NCI-H748 treated with DMSO at 0.1 percent for 48 hours (cell line): ENCODE results near the gene HMG20B.
A peak's percentile ranks its signal among the peaks of the same experiment; 100 is the strongest.

ENCODE experiments used
- DNase-seq: peaks from one replicate; lab custom pipeline; 2025; lab: John Stamatoyannopoulos, UW

HMG20B gene

DNA sequence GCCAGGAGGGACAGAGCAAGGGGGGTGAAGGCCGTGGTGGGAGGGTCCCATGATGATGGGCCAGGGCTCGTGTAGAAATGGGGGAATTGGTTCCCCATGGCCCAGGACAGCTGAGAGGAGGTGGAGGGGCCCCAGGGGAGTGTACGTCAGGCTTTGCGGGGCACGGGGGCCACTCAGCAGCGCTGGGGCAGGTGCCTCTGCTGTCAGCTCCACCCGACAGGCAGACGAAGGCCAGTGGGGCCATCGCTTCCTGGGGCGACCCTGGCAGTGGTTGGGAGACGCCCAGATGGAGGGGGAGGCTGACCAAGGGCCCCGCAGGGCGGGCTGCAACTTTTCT is 35.7 kb upstream of the HMG20B start:
- DNase-seq = no peak

- no peak for DNase-seq
Measured at GRCh38 chr19:3537438-3538240, 35.1 kb upstream of the HMG20B start.

- DNase-seq = no peak
Measured at GRCh38 chr19:3538258-3538929, 34.4 kb upstream of the HMG20B start.

DNA sequence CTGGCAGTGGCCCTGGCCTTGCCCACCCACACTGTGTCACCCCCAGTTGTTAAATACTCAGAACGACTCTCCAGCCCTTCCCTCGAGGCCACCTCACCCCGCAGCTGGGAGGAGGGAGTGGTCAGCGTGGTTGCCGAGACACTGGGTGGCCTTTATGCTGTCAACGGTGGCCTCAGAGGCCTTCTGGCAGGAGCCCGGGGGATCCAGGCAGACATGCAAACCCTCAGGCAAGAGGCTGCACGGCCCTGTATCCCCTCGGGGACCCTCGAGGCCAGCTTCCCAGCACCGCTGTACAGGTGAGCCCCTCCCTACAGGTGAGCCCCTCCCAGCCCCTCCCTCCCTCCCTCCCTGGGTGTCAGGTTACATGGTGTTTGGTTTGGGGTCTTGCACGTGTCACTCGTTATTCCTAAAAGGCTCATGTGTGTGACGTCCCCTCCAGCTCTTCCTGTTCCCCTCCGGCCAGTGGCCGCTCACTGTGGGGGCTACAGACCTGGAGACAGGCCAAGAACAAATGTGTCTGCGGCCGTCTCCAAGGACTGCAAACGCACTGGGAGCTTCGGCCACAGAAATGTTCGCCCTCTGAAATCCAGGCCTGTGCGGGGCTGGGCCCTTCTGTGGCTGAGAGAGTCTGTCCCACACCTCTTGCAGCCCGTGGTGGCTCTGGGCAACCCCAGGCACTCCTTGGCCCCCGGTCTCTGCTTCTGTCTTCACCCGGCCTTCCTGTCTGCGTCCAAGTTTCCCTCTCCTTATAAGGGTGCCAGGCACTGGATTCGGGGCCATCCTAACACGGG is 33.6 kb upstream of the HMG20B start, which contains the start of gene TEKTIP1:
TSS of gene TEKTIP1 (plus strand) at position 210 of the 791 bp plus-strand sequence. CDS start at position 214, 4 bp downstream.
- DNase-seq = no peak

DNA sequence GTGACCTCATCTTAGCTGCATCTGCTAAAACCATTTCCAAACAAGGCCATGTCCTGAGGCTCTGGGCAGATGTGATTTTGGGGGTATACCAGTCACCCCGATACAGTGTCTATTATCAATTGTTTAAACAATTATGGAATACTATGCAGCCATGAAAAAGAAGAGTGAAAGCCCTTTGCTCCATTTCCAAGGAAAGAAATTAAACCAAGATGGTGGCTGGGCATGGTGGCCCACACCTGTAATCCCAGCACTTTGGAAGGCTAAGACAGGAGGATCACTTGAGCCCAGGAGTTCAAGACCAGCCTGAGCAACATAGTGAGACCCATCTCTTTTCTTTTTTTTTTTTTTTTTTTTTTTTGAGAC is 33.0 kb upstream of the HMG20B start:
- no peak for DNase-seq

- no peak for DNase-seq
Measured at GRCh38 chr19:3543150-3544057, 29.3 kb upstream of the HMG20B start.

- DNase-seq = no peak
Measured at GRCh38 chr19:3544058-3544376, 28.7 kb upstream of the HMG20B start.

DNA sequence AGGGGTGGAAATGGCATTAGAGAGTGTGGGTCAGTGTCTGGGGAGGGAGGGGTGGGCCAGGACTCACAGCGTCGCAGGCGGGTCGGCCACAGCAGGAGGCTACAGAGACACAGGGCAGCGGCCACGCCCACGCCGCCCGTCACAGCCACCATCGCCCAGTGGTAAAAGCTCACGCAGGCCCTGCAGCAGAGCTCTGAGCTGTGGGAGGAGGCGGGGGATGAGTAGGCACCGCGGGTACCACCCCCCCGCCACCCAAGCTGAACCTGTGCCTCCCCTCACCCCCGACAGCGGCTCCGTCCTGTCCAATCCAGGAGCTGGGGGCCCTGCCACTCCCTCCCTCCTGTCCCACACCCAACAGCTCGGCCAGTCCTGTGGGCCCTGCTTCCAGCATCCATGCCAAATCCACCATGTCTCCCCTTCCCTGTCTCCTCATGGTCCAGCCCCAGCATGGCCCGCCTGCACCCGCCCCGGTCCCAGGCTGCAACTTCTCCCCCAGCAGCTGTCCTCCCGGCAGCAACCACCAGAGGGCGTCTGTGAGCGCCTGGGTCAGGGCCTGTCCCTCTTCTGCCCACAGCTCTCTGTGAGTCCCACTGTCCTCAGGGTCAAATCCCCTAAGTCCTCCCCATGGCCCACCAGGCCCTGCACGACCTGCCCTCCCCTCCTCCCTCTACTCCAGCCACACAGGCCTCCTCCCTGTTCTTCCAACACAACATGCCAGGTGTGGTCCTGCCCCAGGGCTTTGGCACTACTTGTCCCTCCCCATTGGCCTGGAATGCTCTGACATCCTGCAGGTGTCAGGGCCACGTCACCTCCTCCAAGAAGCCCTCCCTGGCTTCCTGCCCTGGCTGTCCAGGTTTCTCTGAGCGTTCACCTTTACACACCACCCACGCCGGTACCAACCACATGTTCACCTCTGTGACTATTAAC is 27.7 kb upstream of the HMG20B start:
- peak; percentile 2 for DNase-seq

- DNase-seq = no peak
Measured at GRCh38 chr19:3545669-3546034, 27.1 kb upstream of the HMG20B start.

- DNase-seq = no peak
Measured at GRCh38 chr19:3546119-3546518, 26.6 kb upstream of the HMG20B start.

DNA sequence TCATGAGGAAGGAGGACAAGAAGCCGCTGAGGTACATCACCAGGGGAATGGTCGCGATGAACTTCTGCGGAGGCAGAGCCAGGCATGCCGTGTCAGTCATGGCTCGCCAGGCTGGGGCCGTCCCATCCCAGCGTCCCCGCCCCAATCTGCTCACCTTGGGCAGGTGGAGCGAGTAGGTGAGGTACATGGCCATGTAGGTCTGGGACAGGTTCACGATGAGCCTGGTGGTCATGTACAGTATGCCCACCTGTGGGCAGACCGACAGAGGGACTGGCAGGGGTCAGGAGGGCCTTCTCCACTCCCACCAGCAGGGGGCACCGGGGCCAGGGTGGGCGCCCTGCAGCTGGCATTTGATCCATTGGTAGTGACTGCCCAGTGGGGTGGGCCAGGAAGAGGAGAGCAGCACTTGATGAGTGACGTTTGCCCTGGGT is 25.4 kb upstream of the HMG20B start:
- no peak for DNase-seq

- DNase-seq = no peak
Measured at GRCh38 chr19:3547767-3548282, 24.9 kb upstream of the HMG20B start.

- no peak for DNase-seq
Measured at GRCh38 chr19:3548606-3549005, 24.1 kb upstream of the HMG20B start.

- DNase-seq = no peak
Measured at GRCh38 chr19:3549816-3550215, 22.9 kb upstream of the HMG20B start.

DNA sequence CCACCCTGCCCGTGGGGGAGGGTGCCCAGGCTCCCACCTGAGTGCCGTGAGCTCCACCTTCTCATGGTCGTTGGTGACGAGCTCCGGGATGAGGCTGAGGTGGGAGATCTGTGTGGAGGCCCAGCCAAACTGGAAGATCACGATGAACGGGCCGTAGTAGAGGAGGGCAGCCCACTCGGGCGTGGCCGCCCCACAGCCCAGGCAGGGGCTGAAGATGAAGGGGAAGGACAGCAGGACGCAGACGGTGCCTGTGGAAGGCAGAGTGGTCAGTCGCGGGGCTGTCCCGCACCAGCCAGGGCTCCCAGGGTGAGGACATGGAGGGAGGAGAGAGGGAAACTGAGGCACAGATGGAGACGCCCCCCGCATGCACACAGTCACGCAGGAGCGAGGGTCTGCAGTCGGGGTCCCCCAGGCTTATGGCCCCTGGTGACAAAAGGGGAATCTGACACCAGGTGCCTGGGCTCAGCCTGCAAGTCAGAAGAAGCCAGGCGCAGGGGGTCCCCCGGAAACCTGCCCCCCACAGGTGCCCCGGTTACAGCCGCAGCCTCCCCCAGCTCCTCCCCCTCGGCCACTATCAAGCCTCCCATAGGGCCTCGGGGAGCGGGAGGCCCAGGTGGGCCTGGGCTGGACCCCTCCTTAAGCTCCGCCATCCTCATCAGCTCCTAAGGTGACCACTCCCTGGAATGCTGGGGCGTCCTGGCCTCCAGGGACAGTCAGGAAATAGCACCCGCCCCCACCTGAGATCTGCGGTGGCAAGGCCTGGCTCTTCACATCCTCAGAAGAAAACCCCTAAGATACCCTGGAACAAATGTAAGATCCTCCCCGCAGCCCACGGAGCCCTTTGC is 21.6 kb upstream of the HMG20B start:
- no peak for DNase-seq

DNA sequence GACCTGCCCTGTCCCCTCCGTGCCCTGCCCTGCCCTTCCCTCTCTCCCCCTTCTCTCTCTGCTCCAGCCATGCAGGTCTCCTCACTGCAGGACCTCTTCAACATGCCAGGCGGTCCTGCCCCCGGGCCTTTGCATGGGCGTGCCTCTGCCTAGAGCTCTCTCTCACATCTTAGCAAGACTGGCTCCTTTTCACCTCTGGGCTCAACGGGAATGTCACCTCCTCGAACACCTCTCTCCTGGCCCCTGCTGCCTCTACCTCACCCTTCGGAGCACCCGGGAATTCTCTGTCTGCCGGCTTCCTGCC is 21.0 kb upstream of the HMG20B start:
- no peak for DNase-seq

DNA sequence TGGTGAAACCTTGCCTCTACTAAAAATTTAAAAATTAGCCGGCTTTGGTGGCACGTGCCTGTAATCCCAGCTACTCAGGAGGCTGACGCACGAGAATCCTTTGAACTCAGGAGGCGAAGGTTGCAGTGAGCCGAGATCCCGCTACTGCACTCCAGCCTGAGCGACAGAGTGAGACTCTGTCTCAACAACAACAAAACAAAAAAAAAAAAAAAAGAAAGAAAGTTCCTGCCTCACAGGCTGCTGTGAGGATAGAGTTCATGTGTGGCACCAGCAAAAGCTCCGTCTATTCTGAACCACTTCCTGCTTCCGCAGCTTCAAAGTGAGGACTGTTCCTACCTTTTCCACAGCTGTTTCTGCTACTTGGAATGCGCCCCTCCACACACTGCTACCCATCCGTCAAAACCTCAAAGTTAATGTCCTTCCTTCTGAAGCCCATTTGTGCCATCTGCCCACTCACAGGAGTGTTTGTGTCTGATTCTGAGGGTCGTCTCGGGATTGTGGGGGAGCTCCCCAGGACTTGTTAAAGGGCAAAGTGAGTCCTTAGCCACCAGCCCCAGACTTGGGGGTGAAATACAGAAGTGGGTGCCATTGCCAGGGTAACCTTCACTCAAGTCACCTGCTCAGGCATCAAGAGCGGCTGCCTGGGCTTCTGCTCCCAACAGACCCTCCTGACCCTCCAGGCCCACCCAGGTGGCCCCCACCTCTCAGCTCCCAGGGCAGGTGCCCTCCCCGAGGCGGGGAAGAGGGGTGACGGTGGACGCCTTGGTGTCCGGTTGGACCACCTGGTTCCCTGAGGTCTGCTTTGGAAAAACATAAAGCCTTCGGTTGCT is 18.3 kb upstream of the HMG20B start:
- DNase-seq = no peak

DNA sequence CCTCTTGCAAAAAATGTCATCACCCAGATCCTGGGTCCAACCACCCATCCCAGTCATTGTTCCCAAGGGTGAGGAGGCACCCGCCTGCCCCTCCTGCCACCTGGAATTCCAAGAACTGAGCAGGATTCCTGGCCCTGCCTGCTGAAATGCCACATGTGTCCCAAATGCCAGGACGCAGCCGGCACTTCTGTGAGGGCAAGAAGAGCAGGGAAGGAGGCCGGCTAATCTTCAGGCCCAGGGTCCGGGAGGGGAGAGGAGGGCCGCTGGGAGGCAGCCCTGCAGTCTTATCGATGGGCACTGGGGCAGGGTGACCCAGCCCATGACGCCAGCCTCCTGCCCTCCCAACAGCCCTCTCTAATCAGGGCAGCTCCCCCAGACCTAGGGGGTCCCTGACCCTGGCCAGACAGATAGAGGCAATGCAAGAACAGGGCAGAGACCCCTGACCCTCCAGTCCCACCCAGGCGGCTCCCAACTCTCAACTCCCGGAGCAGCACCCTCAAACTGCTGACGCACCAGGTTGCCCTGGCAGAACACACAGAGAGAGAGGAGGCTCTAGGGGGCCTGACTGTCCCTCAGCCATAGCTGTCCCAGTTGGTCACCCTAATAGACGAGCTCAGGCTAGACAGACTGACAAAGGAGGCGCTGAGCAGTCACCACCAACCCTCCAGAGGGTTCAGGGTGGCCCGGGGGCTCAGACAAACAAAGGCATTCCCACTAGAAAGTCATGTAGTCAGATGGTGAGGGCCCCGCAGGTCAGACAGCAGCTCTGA is 16.9 kb upstream of the HMG20B start:
- DNase-seq = no peak
